ENCODE results near the gene BTN3A1.
"Not testable (repeated sequence)": the region's sequence is repeated elsewhere in the genome, so short reads cannot be mapped to it uniquely, and the experiment has no call there.

Gene BTN3A1

GRCh38 chr6:26428206-26428605, 26.1 kb downstream of the BTN3A1 start:
- H3K9me3 ChIP-seq (ENCODE audit: severe bottlenecking), result no peaks in the 10 kb centered on the region
- TF ChIP-seq, protein P1, sequence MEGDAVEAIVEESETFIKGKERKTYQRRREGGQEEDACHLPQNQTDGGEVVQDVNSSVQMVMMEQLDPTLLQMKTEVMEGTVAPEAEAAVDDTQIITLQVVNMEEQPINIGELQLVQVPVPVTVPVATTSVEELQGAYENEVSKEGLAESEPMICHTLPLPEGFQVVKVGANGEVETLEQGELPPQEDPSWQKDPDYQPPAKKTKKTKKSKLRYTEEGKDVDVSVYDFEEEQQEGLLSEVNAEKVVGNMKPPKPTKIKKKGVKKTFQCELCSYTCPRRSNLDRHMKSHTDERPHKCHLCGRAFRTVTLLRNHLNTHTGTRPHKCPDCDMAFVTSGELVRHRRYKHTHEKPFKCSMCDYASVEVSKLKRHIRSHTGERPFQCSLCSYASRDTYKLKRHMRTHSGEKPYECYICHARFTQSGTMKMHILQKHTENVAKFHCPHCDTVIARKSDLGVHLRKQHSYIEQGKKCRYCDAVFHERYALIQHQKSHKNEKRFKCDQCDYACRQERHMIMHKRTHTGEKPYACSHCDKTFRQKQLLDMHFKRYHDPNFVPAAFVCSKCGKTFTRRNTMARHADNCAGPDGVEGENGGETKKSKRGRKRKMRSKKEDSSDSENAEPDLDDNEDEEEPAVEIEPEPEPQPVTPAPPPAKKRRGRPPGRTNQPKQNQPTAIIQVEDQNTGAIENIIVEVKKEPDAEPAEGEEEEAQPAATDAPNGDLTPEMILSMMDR (IDR thresholded peaks at IDR 0.05; ENCODE audit: poor library complexity, severe bottlenecking), result no peak
- no peak overlapping the region for H3K4me3 ChIP-seq (ENCODE audit: severe bottlenecking)
- no peak overlapping the region for H3K27ac ChIP-seq (ENCODE audit: poor library complexity, severe bottlenecking)
- no peak for DNase-seq (ENCODE audit: low spot score)
- no peaks in the 10 kb centered on the region for H3K27me3 ChIP-seq (ENCODE audit: insufficient read depth, poor library complexity, severe bottlenecking)
- H3K4me1 ChIP-seq (ENCODE audit: insufficient read depth, poor library complexity, severe bottlenecking), result no peaks in the 10 kb centered on the region
- H3K36me3 ChIP-seq (ENCODE audit: low read depth), result no peaks in the 10 kb centered on the region
- ATAC-seq (ENCODE audit: low read depth), result no peak

- no peaks in the 10 kb centered on the region for H3K4me1 ChIP-seq (ENCODE audit: insufficient read depth, poor library complexity, severe bottlenecking)
- TF ChIP-seq, protein P1 (IDR thresholded peaks at IDR 0.05; ENCODE audit: poor library complexity, severe bottlenecking), result no peak
- ATAC-seq (ENCODE audit: low read depth) (no peak), DNase-seq (ENCODE audit: low spot score) (no peak)
- H3K27ac ChIP-seq (ENCODE audit: poor library complexity, severe bottlenecking), result no peak overlapping the region
- H3K36me3 ChIP-seq (ENCODE audit: low read depth), result no peaks in the 10 kb centered on the region
- H3K9me3 ChIP-seq (ENCODE audit: severe bottlenecking), result no peaks in the 10 kb centered on the region
- H3K27me3 ChIP-seq (ENCODE audit: insufficient read depth, poor library complexity, severe bottlenecking), result no peaks in the 10 kb centered on the region
- no peak overlapping the region for H3K4me3 ChIP-seq (ENCODE audit: severe bottlenecking)
Measured at GRCh38 chr6:26430787-26431186, 28.7 kb downstream of the BTN3A1 start.

DNA sequence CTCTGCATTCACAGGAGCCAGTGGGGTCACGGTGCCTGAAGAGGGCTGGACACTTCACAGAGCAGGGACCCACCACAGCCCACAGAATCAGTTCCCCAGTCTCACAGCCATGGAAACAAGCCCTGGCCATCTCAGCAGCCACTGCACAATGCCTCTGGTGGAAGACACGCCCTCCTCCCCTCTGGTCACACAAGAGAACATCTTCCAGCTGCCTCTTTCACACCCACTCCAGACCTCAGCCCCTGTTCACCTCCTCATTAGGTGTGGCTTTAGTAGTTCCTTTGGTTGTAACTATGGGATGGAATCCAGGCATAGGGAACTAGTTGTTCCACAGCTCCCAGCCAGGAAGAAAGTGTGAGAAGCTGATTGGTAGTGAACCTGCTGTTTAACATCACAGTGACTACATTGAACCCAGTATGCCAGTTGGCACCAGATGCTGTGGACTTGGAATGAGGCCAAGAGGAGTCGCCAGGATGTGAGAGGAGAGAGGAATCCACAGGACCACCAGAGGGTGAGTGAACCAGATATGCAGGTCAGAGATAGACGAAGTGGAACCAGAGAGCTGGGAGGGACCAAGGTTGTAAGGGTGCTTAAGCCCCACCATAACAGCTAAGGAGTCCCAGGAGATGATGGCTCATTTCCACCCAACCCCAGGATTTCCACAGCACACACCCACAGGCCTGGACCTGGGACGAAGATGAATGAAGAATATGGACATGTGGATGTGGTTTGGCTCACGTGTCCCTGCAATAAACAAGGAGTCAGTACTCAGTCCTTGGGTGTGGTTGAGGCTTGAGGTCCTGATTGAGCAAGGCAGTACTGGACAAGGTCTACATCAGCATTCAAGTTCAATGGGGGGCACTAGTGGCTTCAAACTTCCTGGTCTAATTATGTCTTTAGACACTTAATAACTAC, 29.4 kb downstream of the BTN3A1 start:
- Histone ChIP-seq H3K4me3 (ENCODE audit: severe bottlenecking) (no peak overlapping the region), H3K36me3 (ENCODE audit: low read depth) (no peaks in the 10 kb centered on the region), H3K9me3 (ENCODE audit: severe bottlenecking) (no peaks in the 10 kb centered on the region), H3K27ac (ENCODE audit: poor library complexity, severe bottlenecking) (no peak overlapping the region), H3K27me3 (ENCODE audit: insufficient read depth, poor library complexity, severe bottlenecking) (no peaks in the 10 kb centered on the region), H3K4me1 (ENCODE audit: insufficient read depth, poor library complexity, severe bottlenecking) (no peaks in the 10 kb centered on the region)
- TF ChIP-seq, protein P1 (IDR thresholded peaks at IDR 0.05; ENCODE audit: poor library complexity, severe bottlenecking), result no peak
- no peak for DNase-seq (ENCODE audit: low spot score)
- no peak for ATAC-seq (ENCODE audit: low read depth)

- H3K27ac ChIP-seq (ENCODE audit: poor library complexity, severe bottlenecking), result no peak overlapping the region
- no peaks in the 10 kb centered on the region for H3K27me3 ChIP-seq (ENCODE audit: insufficient read depth, poor library complexity, severe bottlenecking)
- no peaks in the 10 kb centered on the region for H3K36me3 ChIP-seq (ENCODE audit: low read depth)
- no peaks in the 10 kb centered on the region for H3K9me3 ChIP-seq (ENCODE audit: severe bottlenecking)
- no peak overlapping the region for H3K4me3 ChIP-seq (ENCODE audit: severe bottlenecking)
- TF ChIP-seq, protein P1 (IDR thresholded peaks at IDR 0.05; ENCODE audit: poor library complexity, severe bottlenecking), result no peak
- DNase-seq (ENCODE audit: low spot score) (no peak), ATAC-seq (ENCODE audit: low read depth) (no peak)
- H3K4me1 ChIP-seq (ENCODE audit: insufficient read depth, poor library complexity, severe bottlenecking), result no peaks in the 10 kb centered on the region
Measured at GRCh38 chr6:26432627-26433201, 30.6 kb downstream of the BTN3A1 start.

GRCh38 chr6:26433680-26434079, 31.6 kb downstream of the BTN3A1 start:
- not testable (repeated sequence) for H3K27ac ChIP-seq (ENCODE audit: poor library complexity, severe bottlenecking); H3K36me3 ChIP-seq (ENCODE audit: low read depth); H3K27me3 ChIP-seq (ENCODE audit: insufficient read depth, poor library complexity, severe bottlenecking); H3K4me3 ChIP-seq (ENCODE audit: severe bottlenecking); DNase-seq (ENCODE audit: low spot score); H3K4me1 ChIP-seq (ENCODE audit: insufficient read depth, poor library complexity, severe bottlenecking); H3K9me3 ChIP-seq (ENCODE audit: severe bottlenecking); ATAC-seq (ENCODE audit: low read depth)

Measured in RWPE2 (cell line).